Keratinocyte (primary cell): ENCODE data around the gene SNRPA1. TPM values are rescaled to one million over a fixed set of nuclear protein-coding genes. Genes with fewer than 3 reads are reported as not detected.

Source experiments
- DNase-seq: peaks from one replicate; pipeline ENCODE4 v3.0.0-alpha.2; 2011; ENCODE audit warnings: low read depth, missing footprints, low spot score
- FAIRE-seq: peaks from 2 replicates; lab custom pipeline; 2011; peaks lifted over from hg19 to GRCh38; lab: Jason Lieb, UNC
- H2AFZ ChIP-seq: 2 replicates; pipeline ENCODE4 v1.6.0; 2012; ENCODE audit warnings: low read length, control low read depth, inconsistent platforms; ENCODE audit not compliant: control insufficient read depth
- H3K27ac ChIP-seq: 2 replicates; pipeline ENCODE4 v1.5.1; 2011; ENCODE audit warnings: low read length; ENCODE audit not compliant: control insufficient read depth, insufficient read depth
- H3K27me3 ChIP-seq: 3 replicates; pipeline ENCODE4 v1.6.0; 2011; ENCODE audit warnings: low read length; ENCODE audit not compliant: control insufficient read depth, insufficient read depth; ENCODE audit errors: extremely low read depth
- H3K36me3 ChIP-seq, 2 experiments: 2 replicates in 1 of 2; 3 replicates in 1 of 2; pipeline ENCODE4 v1.5.1; 2011; ENCODE audit warnings: low read length in 2 of 2, mild to moderate bottlenecking in 1 of 2; ENCODE audit not compliant: control insufficient read depth in 2 of 2, insufficient read depth in 2 of 2; ENCODE audit errors: extremely low read depth in 1 of 2
- H3K4me1 ChIP-seq: 3 replicates; pipeline ENCODE4 v1.5.1; 2011; ENCODE audit warnings: low read length; ENCODE audit not compliant: control insufficient read depth, insufficient read depth; ENCODE audit errors: extremely low read depth
- H3K4me2 ChIP-seq: 3 replicates; pipeline ENCODE4 v1.6.0; 2011; ENCODE audit warnings: low read depth, low read length; ENCODE audit not compliant: control insufficient read depth, insufficient read depth; ENCODE audit errors: extremely low read depth
- H3K4me3 ChIP-seq, 3 experiments: fragments of 200-600 bp in 1 of 3; sonication (generic) in 1 of 3; 2 replicates in 2 of 3; 3 replicates in 1 of 3; pipeline ENCODE4 v1.5.1; 2011 to 2016; ENCODE audit warnings: low read length in 3 of 3, mild to moderate bottlenecking in 3 of 3, control low read depth in 2 of 3, inconsistent platforms in 1 of 3, low read depth in 1 of 3, mixed read lengths in 1 of 3, mixed run types in 1 of 3, moderate library complexity in 1 of 3; ENCODE audit not compliant: control insufficient read depth in 2 of 3, insufficient read depth in 2 of 3; ENCODE audit errors: extremely low read depth in 1 of 3
- H3K79me2 ChIP-seq: 2 replicates; pipeline ENCODE4 v1.6.0; 2012; ENCODE audit warnings: low read length; ENCODE audit not compliant: control insufficient read depth, insufficient read depth
- H3K9ac ChIP-seq: 3 replicates; pipeline ENCODE4 v1.6.0; 2011; ENCODE audit warnings: low read length; ENCODE audit not compliant: control insufficient read depth, insufficient read depth; ENCODE audit errors: extremely low read depth
- H3K9me1 ChIP-seq: 3 replicates; pipeline ENCODE4 v1.6.0; 2011; ENCODE audit warnings: low read length; ENCODE audit not compliant: control insufficient read depth, insufficient read depth; ENCODE audit errors: extremely low read depth
- H3K9me3 ChIP-seq: 2 replicates; pipeline ENCODE4 v1.5.1; 2012; ENCODE audit warnings: low read depth, low read length; ENCODE audit not compliant: control insufficient read depth
- H4K20me1 ChIP-seq: 3 replicates; pipeline ENCODE4 v1.6.0; 2011; ENCODE audit warnings: low read length; ENCODE audit not compliant: control insufficient read depth, insufficient read depth; ENCODE audit errors: extremely low read depth
- CTCF ChIP-seq, 3 experiments: IDR thresholded peaks in 1 of 3; conservative IDR thresholded peaks in 1 of 3; optimal IDR thresholded peaks in 1 of 3; 2 replicates in 2 of 3; 3 replicates in 1 of 3; pipeline versions ENCODE3 to v1.5.1; 2011; ENCODE audit warnings: low read length in 3 of 3, mild to moderate bottlenecking in 3 of 3, moderate library complexity in 2 of 3, control low read depth in 1 of 3, inconsistent platforms in 1 of 3; ENCODE audit not compliant: insufficient read depth in 2 of 3; ENCODE audit errors: extremely low read depth in 1 of 3
- EZH2 ChIP-seq: IDR thresholded peaks from one replicate; pipeline ENCODE4 v1.6.1; 2012; ENCODE audit warnings: inconsistent platforms, mild to moderate bottlenecking, low read length, moderate library complexity
- dilution Hi-C: fragments of 300-500 bp; cut with MboI; formaldehyde crosslinking; loops from one replicate; pipeline ENCODE4 v1.7.0; 2020; ENCODE audit warnings: low sequenced_read_pairs; ENCODE audit not compliant: extremely low pct_ligation_motif_present
- polyA plus RNA-seq, 5 experiments: library from polyadenylated mRNA; depleted of rRNA in 3 of 5; stranded (reverse) in 3 of 5; stranded (forward) in 1 of 5; unstranded in 1 of 5; fragments of >200 nt; gene quantifications; 1 replicate in 1 of 5; 2 replicates in 3 of 5; 3 replicates in 1 of 5; pipeline versions ENCODE4 v1.2.1 to v1.2.3, GENCODE V29; 2011 to 2012; ENCODE audit warnings: missing spikeins in 2 of 5, low read depth in 1 of 5, low replicate concordance in 1 of 5

Gene SNRPA1
- polyA plus RNA-seq, 1 donor (not counting 4 experiments of a cell fraction or from before 2014, with no cell fraction given), result 106 TPM

- Histone ChIP-seq H3K4me3 (no peak overlapping the region), H3K4me1 (peaks cover 21% of the 10 kb centered on the region), H3K36me3 (no peaks in the 10 kb centered on the region), H3K9ac (no peak overlapping the region), H3K9me3 (no peaks in the 10 kb centered on the region), H3K27me3 (no peaks in the 10 kb centered on the region), H3K4me2 (no peak overlapping the region), H3K27ac (no peak overlapping the region), H2AFZ (no peak overlapping the region), H4K20me1 (no peaks in the 10 kb centered on the region), H3K9me1 (no peaks in the 10 kb centered on the region), H3K79me2 (no peaks in the 10 kb centered on the region)
- dilution Hi-C loops, result no loop called here
- DNase-seq (no peak), FAIRE-seq (no peak)
- no peak for TF ChIP-seq EZH2
- no peak for TF ChIP-seq CTCF (optimal IDR thresholded peaks at IDR 0.05 in 1 of 3, IDR thresholded peaks at IDR 0.05 in 1 of 3, conservative IDR thresholded peaks at IDR 0.05 in 1 of 3; ENCODE audit: extremely low read depth in 1 of 3, insufficient read depth in 2 of 3, low read length in 3 of 3)
Observed at GRCh38 chr15:101314336-101315125, 19.5 kb upstream of the SNRPA1 start.

DNA sequence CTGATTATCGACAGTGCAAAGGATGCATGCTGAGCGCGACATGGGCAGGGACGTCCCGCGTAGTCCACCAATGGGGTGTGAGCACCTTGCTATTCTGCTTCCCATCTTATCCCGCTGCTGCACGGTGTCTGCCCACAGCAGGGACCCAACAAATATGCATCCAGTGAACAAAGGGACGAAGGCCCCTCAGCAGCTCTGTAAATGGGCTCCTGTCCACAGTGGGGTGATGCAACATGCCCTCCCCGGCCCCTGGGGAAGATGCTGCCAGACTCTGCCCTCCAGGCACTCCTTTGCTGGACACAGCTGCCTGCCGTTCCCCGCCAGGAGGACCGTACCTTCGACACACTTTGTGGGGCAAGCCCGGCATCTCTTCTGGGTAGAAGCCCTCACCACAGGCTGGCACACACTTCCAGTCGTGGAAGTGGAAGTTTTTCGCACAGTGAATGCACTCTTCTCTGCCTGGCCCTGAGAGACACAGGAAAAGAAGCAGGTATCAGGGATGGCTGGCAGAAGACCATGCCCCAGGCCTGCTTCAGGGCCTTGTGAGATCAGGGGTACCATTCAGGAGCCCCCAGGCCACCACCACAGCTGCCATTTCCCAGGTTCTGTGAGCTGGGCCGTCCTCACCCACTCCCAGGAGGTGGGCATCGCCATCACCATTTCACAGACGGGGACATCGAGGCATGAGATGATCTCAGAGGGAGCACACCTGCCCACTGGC is 18.2 kb upstream of the SNRPA1 start:
- peaks cover 11% of the 10 kb centered on the region for H3K4me1 ChIP-seq
- no peak overlapping the region for H2AFZ ChIP-seq
- H3K36me3 ChIP-seq, result no peaks in the 10 kb centered on the region
- no peaks in the 10 kb centered on the region for H3K79me2 ChIP-seq
- no peaks in the 10 kb centered on the region for H3K27me3 ChIP-seq
- H3K9me1 ChIP-seq, result no peaks in the 10 kb centered on the region
- FAIRE-seq, result no peak
- no peak overlapping the region for H3K4me2 ChIP-seq
- no peaks in the 10 kb centered on the region for H3K9me3 ChIP-seq
- no peak for DNase-seq
- dilution Hi-C loops, result no loop called here
- no peak overlapping the region for H3K27ac ChIP-seq
- no peak overlapping the region for H3K4me3 ChIP-seq
- H4K20me1 ChIP-seq, result no peaks in the 10 kb centered on the region
- H3K9ac ChIP-seq, result no peak overlapping the region
- TF ChIP-seq EZH2 (no peak), CTCF (optimal IDR thresholded peaks at IDR 0.05 in 1 of 3, IDR thresholded peaks at IDR 0.05 in 1 of 3, conservative IDR thresholded peaks at IDR 0.05 in 1 of 3; ENCODE audit: extremely low read depth in 1 of 3, insufficient read depth in 2 of 3, low read length in 3 of 3) (no peak)
